Liver (tissue), 3 donors: ENCODE measurements around the gene PDXDC1.
"Not testable (repeated sequence)": the region's sequence is repeated elsewhere in the genome, so short reads cannot be mapped to it uniquely, and the experiment has no call there.

Source experiments
- ATF3 ChIP-seq: IDR thresholded peaks from 2 replicates; pipeline ENCODE4 v1.6.1; 2016; ENCODE audit warnings: antibody characterized with exemption
- CTCF ChIP-seq: fragments of 150-350 bp; IDR thresholded peaks from 2 replicates; pipeline ENCODE4 v1.5.1; 2017; ENCODE audit warnings: improper control_type of control experiment, low read depth, low read length; ENCODE audit not compliant: missing input control
- EGR1 ChIP-seq, 2 donors: IDR thresholded peaks; 2 replicates each; pipeline ENCODE4 v1.6.1; 2016 to 2018; ENCODE audit warnings: antibody characterized with exemption in 2 of 2, low read depth in 2 of 2
- GABPA ChIP-seq, 2 donors: IDR thresholded peaks in 1 of 2; conservative IDR thresholded peaks in 1 of 2; 2 replicates each; pipeline ENCODE4 v1.6.1; 2016; ENCODE audit warnings: antibody characterized with exemption in 2 of 2, mild to moderate bottlenecking in 1 of 2, moderate library complexity in 1 of 2
- JUND ChIP-seq, 2 donors: IDR thresholded peaks; 2 replicates each; pipeline ENCODE4 v1.6.1; 2016; ENCODE audit warnings: antibody characterized with exemption in 2 of 2
- MAX ChIP-seq: IDR thresholded peaks from 2 replicates; pipeline ENCODE4 v1.6.1; 2016; ENCODE audit warnings: antibody characterized with exemption
- REST ChIP-seq: IDR thresholded peaks from 2 replicates; pipeline ENCODE4 v1.6.1; 2016; ENCODE audit warnings: antibody characterized with exemption, mild to moderate bottlenecking
- SP1 ChIP-seq: IDR thresholded peaks from 2 replicates; pipeline ENCODE4 v1.6.1; 2018; ENCODE audit warnings: antibody characterized with exemption, mild to moderate bottlenecking
- TAF1 ChIP-seq: conservative IDR thresholded peaks from 2 replicates; pipeline ENCODE4 v1.6.1; 2016; ENCODE audit warnings: antibody characterized with exemption, mild to moderate bottlenecking
- donor health status: healthy.
- donor health status: healthy.

- TF ChIP-seq CTCF; GABPA (IDR thresholded peaks at IDR 0.05 in 1 of 2, conservative IDR thresholded peaks at IDR 0.05 in 1 of 2); TAF1; REST; MAX; ATF3; SP1; EGR1 (IDR thresholded peaks at IDR 0.05; ENCODE audit: low read depth in 2 of 2); JUND (IDR thresholded peaks at IDR 0.05): not testable (repeated sequence)
Measured at GRCh38 chr16:15179909-15180308, 205.1 kb downstream of the PDXDC1 start.
